ENCODE results near the gene LPXN.

The LPXN gene

DNA sequence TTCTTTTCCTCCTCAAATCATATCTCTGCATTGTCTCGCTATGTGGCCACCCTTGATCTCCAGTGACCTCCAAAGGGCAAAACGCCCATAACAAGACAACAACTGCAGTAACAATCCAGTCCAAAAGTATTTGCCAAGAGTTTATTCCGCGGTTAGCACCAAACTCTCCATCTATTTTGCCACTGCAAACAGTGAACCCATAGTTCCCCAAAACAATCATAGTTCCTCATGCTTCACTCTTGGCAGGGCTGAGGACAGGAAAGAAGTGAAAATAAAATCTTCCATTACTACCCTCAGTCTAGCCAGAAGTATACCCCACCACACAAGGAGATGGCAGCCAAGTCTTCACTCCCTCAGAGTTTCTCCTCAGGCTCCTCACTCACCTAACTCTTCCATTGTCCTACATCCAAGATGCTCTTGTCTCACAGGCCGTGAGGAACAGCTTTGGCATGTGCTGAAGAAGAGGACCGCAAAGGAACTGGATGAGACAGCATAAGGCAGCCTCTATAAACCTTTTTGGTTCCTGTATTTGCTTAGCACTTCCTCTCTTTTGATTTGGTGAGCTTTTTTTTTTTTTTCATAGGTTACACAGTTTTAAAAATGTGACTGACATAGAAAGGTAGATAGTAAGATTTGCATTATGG lies at the start of gene LPXN:
TSS of gene LPXN (minus strand) at position 480 of the 644 bp plus-strand sequence. CDS start at position 396, 84 bp downstream.
- DNase-seq (ENCODE audit: low spot score) = no peak

DNA sequence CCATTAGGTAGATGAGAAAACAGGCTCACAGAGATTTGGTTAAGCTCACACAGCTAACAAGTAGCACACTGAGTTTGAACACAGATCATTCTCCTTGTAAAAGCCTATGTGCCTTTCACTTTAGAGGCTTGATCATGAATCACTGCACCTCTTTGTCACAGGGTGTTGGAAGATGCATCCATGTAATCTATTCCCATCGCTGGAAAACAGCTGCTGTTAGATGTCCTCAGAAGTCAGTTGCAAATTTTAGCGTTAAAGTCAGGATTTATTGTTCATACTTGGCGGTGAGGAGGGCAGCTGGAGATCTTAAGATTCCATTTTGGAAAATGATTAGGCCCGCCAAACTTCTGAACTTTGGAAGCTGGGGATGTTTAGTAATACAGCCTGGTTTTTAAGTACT lies 49.4 kb upstream of the LPXN start:
- DNase-seq (ENCODE audit: low spot score) = no peak

- DNase-seq (ENCODE audit: low spot score) = peak; percentile 88
These were observed 46.7 kb upstream of the LPXN start, which contains the start of gene CNTF for GRCh38 chr11:58622344-58622743. CNTF (plus strand) TSS chr11:58622665; CDS start chr11:58622753, 88 bp downstream.

DNA sequence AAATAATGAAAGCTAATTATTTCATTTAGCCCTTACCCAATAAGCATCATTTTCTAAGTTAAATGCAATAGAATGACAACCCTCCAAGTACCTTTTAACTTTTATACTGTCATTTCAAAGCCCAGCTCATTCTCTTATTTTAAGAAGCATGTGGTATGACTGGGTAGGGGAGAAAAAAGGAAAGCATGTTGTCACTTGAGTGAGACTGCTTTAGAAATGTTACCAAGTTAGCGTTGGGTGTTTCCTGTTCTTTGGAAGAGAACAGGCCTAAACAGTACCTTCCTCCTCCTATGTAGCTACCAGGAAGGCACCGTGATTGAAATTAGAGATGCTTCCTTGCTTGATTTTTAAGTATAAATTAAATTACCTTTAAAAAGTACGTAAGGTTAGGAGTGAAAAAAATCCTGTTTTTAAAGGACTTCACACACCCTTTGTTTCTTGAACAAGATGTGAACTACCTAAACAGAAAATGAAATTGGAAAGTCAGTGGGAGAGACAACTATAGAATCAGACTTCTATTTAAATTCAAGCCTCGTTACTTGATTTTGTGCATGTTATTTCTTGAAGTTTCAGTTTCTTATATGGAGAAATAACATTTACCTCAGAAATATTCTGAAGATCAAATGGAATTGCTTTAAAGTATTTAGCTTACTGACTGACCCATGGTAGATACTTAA lies 46.1 kb upstream of the LPXN start:
- DNase-seq (ENCODE audit: low spot score) = no peak

DNA sequence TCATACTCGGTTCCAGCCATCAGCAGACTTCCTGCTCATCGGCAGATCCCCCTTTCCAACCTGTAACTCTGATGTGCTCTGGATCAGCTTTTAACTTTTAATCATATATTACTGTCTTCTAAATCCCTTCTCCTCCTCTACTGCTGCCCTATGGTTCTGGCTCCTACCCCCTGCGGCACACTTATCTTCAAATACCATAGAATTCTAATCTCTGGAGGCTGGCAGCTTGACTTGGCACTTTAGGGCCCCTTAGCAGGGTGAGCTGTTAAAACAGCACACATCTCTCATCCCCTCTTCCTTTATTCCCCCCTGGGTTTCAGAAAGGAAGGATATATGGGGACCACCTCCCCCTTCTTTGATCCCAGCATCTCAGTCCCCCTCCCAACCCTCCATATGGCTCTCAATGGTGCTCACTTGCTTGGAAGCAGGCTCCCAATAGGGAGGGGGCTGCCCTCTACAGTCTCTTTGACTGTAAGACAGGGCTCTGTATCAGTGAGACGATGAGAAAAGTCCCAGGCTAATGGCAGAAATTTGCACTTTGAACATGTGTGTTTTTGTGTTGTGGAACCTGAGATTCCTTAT lies 42.4 kb upstream of the LPXN start:
- no peak for DNase-seq (ENCODE audit: low spot score)

GRCh38 chr11:58616594-58616993 lies 40.9 kb upstream of the LPXN start:
- peak; percentile 88 for DNase-seq (ENCODE audit: low spot score)

GRCh38 chr11:58615559-58615958 lies 39.9 kb upstream of the LPXN start:
- no peak for DNase-seq (ENCODE audit: low spot score)

- DNase-seq (ENCODE audit: low spot score) = no peak
These were observed 37.6 kb upstream of the LPXN start for GRCh38 chr11:58613228-58613627.

DNA sequence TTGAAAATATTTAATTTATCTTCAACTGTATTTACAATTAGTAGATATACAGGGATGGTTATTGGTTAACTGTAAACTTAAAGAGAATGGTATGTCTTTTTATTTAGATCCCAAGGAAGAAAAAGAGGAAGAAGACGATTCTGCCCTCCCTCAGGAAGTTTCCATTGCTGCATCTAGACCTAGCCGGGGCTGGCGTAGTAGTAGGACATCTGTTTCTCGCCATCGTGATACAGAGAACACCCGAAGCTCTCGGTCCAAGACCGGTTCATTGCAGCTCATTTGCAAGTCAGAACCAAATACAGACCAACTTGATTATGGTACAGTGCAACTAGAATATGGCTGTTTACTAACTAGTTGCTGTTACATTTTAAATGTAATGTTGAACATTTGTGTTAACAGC lies 34.1 kb upstream of the LPXN start:
- no peak for DNase-seq (ENCODE audit: low spot score)

DNA sequence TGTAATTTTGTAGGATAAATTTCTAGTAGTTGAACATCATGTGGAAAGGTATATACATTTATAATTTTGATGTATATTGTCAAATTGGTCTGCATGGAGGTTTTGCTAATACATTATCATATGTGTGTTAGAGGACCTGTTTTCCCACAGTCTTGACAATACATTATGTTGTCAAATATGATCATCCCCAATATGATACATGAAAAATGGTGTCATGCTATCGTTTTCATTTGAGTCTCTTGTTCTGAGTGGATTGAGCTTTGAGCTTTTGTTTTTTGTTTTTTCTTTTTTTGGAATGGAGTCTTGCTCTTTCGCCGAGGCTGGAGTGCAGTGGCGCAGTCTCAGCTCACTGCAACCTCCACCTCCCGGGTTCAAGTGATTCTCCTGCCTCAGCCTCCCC lies 32.7 kb upstream of the LPXN start:
- no peak for DNase-seq (ENCODE audit: low spot score)

- DNase-seq (ENCODE audit: low spot score) = no peak
These were observed 31.5 kb upstream of the LPXN start for GRCh38 chr11:58606930-58607714.

- no peak for DNase-seq (ENCODE audit: low spot score)
These were observed 24.9 kb upstream of the LPXN start for GRCh38 chr11:58600510-58600909.

DNA sequence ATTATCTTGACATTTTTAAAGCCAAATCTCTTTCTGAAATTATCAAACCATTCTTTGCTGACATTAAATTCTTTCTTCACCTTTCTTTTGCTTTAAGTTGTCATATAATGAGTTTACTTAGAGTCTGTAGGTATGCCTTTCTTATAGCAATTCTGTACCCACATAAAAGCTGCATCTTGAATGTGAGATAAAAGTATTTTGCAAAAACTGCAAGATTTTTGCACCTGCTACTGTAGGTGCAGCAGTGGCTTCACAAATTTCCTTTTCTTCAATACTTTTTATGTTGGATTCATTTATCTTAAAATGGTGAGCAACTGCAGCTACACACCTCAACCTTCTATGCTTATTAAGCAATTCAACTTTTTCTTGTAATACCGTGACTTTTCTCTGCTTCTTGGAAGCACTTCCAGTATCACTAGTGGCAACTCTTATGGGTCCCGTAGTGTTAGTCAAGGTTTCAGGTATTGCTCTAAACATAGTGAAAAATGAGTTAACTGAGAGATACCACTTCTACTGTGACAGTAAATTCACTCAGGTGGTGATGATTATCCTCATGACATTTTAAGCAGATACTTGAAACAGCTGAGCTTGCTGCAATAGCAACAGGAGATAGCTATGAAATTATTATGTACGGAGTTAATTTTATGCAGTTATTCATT lies 22.0 kb upstream of the LPXN start:
- no peak for DNase-seq (ENCODE audit: low spot score)

GRCh38 chr11:58596621-58597020 lies 21.0 kb upstream of the LPXN start:
- no peak for DNase-seq (ENCODE audit: low spot score)

- no peak for DNase-seq (ENCODE audit: low spot score)
These were observed 19.2 kb upstream of the LPXN start for GRCh38 chr11:58594826-58595225.

- no peak for DNase-seq (ENCODE audit: low spot score)
These were observed 17.3 kb upstream of the LPXN start for GRCh38 chr11:58592760-58593472.

- no peak for DNase-seq (ENCODE audit: low spot score)
These were observed 16.0 kb upstream of the LPXN start for GRCh38 chr11:58591659-58592058.

GRCh38 chr11:58586998-58587397 lies 11.3 kb upstream of the LPXN start:
- DNase-seq (ENCODE audit: low spot score) = no peak

DNA sequence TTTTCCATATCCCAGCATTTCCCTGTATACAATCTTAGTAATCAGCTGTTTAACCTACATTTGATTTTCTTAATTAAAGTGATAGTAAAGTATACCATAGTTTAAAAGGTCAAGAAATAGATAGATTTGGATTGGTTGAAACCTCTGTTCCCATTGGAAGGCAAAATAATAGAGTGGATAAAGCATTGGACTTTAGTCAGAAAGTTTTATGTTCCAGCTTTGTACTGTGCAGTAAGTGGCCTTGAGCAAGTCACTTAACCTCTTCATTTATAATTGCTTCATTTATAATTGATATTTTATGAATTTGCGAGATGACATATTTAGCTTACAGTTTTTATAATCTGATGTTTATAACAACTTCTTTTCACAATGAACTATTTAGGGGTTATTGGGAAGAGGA lies 6.8 kb upstream of the LPXN start:
- no peak for DNase-seq (ENCODE audit: low spot score)

- DNase-seq (ENCODE audit: low spot score) = no peak
These were observed 4.7 kb upstream of the LPXN start for GRCh38 chr11:58580311-58580710.
